Embryonic facial prominence (tissue), 1 donor: ENCODE data around the gene NT5M.
"Not testable (repeated sequence)": the region's sequence is repeated elsewhere in the genome, so short reads cannot be mapped to it uniquely, and the experiment has no call there.

Source experiments
- DNase-seq: peaks from one replicate; pipeline ENCODE4 v3.0.0-alpha.2; 2016; ENCODE audit errors: extremely low spot score

The NT5M gene

DNA sequence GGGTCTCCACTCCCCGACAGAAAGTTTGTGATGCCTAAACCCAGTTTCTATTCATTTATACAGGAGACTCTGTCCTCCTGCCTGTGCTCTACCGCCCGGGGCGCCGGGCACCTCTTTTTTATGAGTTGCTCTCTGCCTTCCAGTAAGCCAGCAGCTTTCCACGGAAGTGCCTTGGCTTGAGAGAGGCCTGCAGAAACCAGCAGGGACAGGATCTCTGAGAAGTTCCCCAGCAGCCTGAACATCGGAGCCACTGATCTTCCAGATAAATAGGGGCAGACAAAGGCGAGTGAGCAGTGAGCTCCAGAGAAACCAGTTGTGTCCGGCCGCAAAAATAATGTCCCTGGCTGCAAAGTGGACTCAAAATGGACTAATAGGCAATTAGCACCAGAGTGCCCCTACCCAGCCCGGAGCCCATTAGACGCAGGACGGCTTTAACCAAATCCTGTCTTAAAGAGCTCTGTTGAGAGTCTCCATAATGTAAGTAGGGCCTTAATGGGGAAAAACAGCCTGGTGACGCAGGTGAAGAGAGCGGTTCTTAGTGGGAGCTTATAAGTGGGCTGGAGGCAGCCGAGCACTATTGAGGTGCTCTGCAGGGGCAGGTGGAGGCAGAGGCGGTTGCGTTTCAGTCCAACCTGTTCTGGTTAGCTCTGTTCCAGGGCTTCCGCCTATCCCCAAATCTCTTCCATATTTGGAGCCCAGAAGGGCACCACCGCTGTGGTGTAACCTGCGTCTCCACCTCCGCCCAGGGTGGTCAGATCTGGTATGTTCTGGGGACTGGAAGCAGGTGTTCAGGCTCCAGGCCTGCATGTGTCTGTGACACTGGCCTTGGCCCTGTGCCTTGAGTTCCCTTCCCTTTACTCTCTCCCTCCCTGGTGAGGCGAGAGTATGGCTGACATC is 74.1 kb downstream of the NT5M start:
- DNase-seq: no peak

DNA sequence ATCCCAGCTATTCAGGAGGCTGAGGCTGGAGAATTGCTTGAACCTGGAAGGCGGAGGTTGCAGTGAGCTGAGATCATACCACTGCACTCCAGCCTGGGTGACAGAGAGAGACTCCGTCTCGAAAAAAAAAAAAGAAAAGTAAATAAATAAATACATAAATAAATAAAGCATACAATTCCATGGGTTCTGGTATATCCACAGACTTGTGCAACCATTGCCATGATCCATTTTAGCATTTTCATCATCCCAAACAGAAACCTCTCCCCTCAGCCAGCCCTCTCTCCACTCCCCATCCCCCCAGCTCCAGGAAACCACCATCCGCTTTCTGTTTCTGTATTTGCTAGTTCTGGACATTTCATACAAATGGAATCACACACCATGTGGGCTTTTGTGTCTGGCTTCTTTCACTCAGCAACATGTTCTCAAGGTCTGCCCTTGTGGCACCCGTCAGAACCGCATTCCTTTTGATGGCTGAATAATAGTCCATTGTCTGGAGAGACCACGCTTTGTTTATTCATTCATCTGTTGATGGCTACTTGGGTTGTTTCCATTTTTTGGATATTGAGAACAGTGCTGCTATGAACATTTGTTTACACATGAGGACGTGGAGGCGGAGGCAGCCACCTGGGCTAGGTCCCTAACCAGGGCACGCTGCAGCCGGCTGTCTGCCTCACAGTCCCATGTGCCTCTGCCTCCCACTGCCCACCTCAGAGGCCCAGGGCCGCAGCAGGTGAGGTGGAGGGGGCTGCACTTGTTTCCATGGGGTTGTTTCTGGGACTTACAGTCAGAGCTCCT is 76.2 kb downstream of the NT5M start:
- DNase-seq: no peak

DNA sequence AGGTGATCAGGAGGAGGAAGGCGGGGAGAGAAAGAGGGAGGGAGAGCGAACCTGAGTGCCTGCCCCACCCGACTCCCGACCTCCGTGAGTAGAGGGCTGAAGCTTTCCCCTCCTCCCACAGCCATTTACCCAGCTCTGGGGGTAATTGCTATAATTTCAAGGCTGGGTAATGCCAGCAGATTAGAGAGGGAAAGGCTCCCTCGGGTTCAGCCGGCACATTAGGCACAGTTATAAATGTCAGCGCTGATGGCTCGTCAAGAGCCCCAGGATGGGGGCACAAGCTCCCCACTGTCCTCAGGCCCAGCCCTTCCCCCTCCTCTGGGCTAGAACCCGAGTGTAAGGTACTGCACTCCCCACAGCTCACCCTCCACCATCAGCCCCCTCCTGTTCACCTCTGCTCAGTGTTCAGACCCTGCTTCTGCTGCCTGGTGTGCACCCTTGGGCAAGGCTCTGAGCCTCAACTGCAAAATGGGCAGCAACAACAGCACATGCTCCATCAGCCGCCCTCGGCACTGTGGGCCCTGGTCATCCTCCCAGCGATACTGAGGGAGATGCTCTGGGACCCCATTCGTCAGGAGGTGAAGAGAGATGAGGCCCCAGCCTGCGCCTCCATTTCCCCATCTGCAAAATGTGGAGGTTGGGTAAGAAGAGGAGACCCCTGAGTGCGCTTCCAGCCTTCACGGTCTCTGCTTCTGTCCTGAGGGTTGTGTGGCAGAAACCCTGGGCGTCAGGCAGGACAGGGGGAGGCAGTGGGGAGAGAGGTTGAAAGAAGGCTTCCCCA is 77.2 kb downstream of the NT5M start:
- DNase-seq: no peak

DNA sequence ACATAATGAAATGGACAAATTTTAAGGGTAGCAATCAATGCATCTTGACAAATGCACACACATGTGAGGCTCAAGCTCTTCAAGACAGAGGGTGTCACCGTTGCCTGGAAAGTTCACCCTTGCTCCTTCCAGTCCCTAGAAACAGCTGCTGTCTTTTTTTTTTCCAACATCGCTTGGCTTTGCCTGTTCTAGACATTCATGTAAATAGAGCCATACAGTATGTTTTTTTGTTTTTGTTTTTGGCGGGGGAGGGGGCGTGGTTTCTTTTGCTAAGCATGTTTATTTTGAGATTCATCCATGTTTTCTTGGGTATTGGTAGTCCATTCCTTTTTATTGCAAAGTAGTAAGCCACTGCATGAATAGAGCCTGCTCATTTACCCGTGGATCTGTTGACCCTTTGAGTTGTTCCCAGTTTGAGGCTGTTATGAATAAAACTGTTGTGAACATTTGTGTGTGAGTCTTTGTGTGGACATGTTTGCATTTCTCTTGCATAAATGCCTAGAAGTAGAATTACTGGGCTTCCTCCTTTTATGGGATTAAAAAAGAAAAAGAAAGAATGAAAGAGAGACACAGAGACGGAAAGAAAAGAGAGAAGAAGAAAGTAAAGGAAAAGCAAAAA is 78.4 kb downstream of the NT5M start:
- no peak for DNase-seq

DNA sequence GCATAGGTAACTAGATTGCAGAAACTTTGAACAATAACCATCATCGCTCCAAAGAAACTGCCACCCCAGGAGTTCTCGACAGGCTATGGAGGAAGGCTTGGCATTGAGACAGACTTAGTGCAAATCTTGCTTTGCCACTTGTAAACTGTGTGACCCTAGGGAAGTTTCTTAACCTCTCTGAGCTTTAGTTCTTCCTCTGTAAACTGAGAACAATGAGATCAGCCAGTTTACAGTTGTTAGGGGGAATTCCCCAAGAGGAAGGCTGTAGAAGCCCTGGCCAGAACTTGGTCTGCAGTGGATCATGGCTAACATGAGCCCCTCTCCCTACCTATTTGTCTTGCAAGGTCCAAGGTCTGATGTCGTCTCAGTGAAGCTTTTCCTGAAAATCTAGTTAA is 78.9 kb downstream of the NT5M start:
- DNase-seq: no peak

DNA sequence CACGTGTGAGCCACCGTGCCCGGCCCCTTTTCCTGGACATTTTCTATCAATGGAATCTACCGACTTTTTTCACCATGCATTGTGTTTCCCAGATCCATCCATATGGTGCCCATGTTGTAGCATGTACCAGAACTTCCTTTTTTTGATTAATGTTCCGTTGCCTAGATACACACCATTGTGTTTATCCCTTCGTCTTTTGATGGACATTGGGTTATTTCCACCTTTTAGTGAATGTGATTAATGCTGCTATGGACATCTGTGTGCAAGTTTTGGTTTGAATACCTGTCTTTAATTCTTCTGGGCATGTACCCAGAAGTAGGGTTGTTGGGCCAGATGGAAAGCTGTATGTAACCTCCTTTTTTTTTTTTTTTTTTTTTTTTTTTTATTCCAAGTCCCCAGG is 79.8 kb downstream of the NT5M start:
- DNase-seq: no peak

DNA sequence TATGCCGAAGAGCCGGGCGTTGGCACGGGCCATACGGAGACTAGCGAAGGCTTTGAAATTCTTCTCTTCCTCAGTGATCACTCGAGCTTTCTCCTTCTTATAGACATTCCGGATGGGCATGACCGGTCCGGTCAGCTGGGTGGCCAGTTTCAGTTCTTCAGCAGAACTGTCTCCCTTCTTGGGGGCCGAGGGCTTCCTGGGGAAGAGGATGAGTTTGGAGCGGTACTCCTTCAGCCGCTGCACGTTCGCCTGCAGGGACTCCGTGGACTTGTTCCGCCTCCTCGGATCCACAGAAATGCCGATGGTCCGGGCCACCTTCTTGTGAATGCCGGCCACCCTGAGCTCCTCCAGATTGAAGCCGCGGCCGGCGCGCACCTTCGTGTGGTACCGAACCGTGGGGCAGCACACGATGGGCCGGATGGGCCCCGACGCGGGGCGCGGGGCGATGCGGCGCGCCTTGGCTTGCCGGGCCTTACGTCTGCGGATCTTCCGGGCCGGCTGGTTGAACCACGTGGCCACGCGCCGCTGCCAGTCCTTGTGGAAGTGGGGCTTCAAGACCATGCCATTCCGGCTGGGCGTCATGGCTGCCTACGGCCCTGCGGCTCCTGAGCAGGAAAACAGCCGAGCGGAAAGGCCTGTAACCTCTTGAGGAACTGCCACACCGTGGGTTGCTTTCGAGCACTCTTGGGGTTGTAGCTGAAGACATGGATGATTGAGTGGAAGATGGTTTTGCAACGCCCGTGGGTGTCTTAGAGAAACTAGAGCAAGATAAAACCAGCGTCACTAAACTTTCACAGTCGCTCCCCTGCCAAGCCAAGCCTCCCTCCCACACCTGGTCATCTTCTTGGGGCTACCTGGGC is 80.5 kb downstream of the NT5M start:
- DNase-seq: not testable (repeated sequence)

DNA sequence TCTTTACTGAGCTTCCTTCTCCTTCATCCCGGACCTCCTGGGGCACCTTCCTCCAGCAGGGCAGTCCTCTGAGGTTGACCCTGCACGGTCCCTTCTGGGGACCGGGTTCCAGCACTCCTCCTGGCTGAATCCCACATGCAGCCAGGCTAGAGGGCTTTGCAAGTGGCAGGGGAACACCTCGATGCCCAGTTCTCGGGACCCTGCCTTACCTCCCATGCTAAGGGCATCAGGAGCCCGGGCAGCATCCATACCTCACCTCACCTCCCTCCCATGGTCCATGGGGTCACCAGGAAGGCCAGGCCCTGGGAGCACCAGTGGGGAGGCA is 81.1 kb downstream of the NT5M start:
- no peak for DNase-seq

DNA sequence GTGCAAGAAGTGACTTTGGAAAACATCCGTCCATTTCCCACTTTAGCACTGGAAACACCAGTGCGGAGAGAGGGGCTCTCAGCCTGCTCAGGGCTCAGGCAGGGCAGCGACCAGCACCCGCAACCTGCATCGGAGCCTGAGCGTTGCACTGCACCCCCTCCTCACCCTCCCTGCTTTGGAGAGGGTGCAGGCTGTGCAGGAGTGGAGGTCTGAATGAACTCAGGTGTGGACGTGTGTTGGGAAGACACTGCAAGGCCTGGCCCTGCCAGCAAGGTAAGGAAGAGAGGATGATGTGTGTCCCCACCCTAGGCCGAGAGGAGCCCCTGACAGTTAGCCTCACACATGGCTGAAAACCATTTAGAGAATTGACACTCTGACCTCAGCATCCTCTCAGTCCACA is 81.8 kb downstream of the NT5M start:
- DNase-seq: no peak

DNA sequence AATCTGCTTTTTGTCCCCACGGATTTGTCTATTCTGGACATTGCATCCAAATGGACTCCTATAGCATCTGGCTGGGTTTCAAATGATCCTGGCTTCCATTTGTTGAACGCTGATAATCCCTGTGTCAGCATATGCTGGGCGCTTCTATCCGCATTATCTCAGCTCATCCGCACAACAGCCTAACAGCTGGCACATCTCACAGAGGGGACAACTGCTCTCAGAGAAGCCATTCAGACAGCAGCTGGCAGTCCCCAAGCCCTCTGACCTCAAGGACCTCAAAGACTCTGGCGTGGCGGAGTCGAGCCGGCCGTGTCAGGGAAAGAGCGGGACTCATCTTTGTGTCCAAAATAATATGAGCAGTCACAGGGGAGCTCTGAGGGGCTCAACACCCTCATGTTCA is 82.3 kb downstream of the NT5M start:
- no peak for DNase-seq

DNA sequence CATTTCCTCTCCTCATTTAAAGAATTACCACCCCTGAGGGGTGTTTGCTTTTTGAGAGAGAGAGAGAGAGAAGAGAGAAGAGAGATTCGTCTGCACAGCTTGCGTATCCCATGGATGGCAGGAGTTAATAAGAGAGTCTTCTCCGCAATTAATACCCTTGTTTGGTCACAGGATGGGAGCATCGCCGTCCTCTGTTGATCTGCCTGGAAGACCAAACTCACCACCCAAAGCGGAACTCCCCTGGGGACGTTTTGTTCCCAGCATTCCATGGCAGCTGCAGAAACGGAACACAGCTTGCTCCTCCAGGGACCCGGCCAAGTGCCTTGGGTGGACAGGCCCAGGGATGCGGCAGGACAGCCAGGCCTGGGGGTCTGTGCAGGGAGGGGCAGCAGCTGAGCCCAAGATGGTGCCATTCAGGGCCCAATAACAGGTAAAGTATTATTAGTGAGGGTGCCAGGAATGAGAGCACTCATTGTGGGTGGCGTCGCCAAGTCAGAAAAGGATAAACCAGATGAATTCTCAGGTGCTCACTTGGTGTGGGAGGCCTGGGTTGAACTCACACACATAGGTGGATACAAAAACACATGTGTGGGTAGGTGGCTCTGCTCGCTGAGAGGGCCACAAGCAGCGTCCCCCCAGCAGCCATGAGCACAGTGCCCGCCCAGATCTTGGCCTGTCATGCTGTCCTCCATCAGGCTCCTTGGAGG is 83.1 kb downstream of the NT5M start:
- DNase-seq: no peak

DNA sequence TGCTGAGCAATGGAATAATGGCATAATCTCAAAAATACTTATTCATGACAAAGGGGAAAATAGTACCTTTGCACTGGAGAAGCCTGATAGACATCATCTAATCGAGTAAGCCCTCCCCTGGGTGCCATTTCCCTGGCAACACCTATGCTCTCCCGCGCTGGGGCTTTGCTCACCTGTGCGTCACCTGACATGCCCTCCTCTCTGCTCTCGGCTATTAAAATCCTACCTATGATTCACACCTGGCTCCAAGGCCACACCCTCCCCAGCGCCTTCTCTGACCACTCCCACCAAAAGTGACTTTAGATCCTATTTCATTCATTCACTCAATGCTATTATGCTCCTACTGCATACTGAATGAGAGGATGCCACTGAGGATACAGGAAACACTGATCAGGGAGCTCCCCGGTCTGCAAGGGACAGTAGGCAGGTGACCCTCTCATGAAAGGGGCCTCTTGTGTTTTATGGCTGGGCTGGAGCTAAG is 83.9 kb downstream of the NT5M start:
- no peak for DNase-seq

DNA sequence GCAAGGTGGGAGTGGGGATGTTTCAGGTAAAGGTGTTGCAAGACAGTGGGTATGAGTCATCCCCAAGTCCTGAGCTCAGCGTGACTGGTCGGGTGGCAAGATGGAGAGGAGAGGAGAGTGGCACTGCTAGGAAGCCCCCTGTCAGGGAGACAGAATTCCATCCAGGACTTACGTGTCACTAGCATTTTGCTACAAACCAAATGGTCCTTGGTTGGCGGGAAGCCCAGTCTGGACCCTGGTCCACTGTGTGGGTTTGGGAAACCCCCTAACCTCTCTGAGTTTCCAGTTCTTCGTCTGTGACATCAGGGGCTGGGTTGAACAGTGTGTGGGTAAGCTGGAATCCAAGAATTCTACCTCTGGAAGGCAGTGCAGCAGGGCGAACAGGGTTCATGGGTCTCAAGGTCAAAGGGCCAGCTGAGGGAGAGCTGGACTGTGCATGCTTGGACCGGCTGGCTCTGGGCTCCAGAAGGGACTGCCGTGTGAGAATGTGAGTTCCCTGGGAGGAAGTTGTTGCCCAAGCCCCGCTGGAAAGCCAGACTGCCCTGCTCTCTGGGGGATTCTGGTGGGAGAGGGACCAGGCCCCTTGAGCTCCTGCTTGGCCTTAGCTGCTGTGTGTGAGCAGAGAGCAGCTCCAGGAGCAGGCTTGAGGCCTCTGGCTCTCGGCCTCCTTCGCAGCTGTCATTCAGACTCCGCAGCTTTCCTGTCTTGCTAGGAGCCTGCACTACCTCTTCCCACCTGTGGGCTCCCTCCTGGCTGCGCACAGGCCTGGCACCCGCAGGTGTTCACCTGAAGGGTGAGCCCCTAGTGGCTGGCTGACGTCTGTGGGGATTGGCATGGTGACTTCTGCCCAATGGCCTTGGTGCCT is 84.6 kb downstream of the NT5M start:
- DNase-seq: no peak

DNA sequence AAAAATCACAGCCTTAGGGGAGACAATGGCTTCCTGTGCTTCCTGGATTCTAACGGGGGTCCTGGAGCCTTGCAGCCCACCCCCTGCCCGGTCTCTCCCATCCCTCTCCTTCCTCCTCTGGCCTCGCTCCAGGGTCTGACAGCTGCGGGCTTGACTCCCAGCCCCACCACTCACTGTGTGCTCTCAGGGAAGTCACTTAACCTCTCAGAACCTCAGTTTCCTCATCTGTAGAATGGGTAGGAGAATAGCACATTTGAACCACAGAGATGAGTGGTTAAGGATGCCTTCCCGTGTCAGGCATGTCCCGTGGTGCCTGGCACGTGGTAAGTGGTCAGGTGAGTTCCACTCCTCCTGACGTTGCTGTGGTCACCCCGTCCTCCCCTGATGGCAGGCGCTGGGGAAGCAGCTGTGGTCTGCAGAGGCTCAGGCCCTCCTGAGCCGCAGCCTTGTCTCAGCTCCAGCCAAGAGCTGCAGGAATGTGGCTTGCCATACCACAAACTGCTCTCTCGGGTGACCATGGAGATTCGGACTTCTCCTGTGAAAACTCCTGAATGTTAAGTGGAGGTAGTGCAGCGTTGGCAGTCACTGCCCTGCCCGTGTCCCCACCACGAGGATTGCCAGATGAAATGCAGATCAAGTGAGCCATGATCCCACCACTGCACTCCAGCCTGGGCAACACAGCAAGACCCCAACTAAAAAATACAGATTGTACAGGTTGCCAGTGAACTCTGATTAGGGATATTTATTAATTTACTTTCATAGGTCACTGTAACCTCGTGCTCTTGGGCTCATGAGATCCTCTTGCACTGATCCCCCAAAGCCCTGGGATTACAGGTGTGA is 85.7 kb downstream of the NT5M start:
- DNase-seq: no peak

DNA sequence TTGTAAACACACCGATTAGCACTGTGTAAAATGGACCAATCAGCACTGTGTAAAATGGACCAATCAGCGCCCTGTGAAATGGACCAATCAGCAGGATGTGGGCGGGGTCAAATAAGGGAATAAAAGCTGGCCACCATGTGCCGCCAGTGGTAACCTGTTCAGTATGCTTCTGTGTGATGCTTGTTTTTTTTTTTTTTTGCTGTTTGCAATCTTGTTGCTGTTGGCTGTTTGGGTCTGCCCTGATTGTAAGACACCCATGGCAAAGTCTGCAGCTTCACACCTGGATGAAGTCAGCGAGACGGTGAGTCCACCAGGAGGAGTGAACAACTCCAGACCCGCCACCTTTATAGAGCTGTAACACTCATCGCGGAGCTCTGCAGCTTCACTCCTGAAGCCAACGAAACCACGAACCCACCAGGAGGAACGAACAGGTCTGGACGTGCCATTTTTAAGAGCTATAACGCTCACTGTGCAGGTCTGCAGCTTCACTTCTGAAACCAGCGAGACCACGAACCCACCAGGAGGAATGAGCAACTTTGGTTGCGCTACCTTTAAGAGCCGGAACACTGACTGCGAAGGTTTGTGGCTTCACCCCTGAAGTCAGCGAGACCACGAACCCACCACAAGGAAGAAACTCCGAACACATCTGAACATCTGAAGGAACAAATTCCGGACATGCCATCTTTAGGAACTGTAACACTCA is 88.6 kb downstream of the NT5M start:
- DNase-seq: no peak

DNA sequence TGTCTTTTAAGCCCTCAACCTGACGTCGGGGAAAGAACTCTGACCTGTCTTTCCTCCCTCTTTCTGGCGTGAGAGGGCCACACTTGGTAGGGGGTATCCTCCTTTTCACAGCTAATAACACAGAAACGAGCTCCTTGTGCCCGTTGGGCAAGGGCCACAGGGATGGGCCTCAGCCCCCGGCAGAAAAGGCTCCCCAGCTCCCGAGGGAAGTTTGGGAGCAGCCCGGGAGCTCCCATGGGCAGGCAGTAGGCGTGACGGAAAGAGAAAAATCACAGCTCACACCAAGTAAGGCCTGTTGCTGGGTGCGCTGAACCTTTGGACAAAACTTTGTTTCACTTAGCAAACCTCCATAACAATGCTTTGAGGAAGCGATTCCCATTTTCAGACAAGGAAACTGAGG is 90.8 kb downstream of the NT5M start:
- no peak for DNase-seq

DNA sequence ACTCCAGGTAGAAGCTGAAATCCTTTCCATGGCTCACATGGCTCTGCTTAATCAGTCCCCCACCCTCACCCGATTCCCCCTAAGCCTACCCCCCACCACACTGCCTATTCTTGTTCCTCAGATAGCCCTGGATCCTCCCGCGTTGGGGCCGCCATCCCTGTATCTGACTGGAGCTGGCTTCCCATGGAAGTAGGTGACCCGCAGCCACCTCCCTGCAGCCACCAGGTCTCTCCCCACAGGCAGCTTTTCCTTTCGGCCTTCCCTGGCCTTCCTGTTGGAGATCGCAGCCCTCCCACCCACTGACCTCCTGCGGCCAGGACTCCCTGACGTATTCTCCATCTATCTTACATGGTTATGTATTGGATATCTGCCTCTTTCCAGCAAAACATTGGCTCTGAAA is 91.3 kb downstream of the NT5M start:
- DNase-seq: no peak
